Right atrium auricular region (tissue), 2 donors: ENCODE measurements around the gene BCL11A. TPM values are rescaled to one million over a fixed set of nuclear protein-coding genes. Genes with fewer than 3 reads are reported as not detected.
A peak's percentile ranks its signal among the peaks of the same experiment; 100 is the strongest.

Experiments
- DNase-seq: peaks from one replicate; pipeline ENCODE4 v3.0.0-alpha.2; 2019; ENCODE audit warnings: low spot score
- H3K27ac ChIP-seq, 2 donors: fragments of 200-600 bp; sonication (generic); 1 replicate in 1 of 2; 2 replicates in 1 of 2; pipeline ENCODE4 v1.5.1; 2016 to 2019
- H3K27me3 ChIP-seq, 2 donors: fragments of 200-600 bp; sonication (generic); one replicate each; pipeline versions ENCODE4 v1.5.1 to v1.6.0; 2017 to 2019
- H3K36me3 ChIP-seq: fragments of 200-600 bp; sonication (generic); one replicate; pipeline ENCODE4 v1.5.1; 2016
- H3K4me1 ChIP-seq, 2 donors: fragments of 200-600 bp; sonication (generic); one replicate each; pipeline versions ENCODE4 v1.5.1 to v1.6.0; 2017 to 2019
- H3K4me3 ChIP-seq, 2 donors: fragments of 200-600 bp; sonication (generic); 1 replicate in 1 of 2; 2 replicates in 1 of 2; pipeline ENCODE4 v1.5.1; 2017 to 2019; ENCODE audit warnings: mild to moderate bottlenecking in 1 of 2, moderate library complexity in 1 of 2
- H3K9me3 ChIP-seq, 2 donors: fragments of 200-600 bp; sonication (generic); one replicate each; pipeline ENCODE4 v1.5.1; 2019
- total RNA-seq, 2 donors: library from RNA; depleted of rRNA; stranded (reverse); fragments of >200 nt; gene quantifications; one replicate each; pipeline ENCODE4 v1.1.0, GENCODE V29; 2016
- TF ChIP-seq, protein P1 (sequence below), 2 donors: fragments of 200-600 bp; sonication (generic); IDR thresholded peaks; one replicate each; pipeline ENCODE4 v1.5.1; 2019; ENCODE audit warnings: antibody characterized with exemption in 2 of 2

The BCL11A gene
- total RNA-seq, 2 donors from 2014 or later = 2.2 to 3.3 TPM

- no peaks in the 10 kb centered on the region for H3K36me3 ChIP-seq
- H3K27ac ChIP-seq = no peak overlapping the region
- no peaks in the 10 kb centered on the region for H3K27me3 ChIP-seq
- DNase-seq = no peak
- peak overlapping the region; percentile 10 to 47 for H3K4me3 ChIP-seq
- TF ChIP-seq, protein P1, sequence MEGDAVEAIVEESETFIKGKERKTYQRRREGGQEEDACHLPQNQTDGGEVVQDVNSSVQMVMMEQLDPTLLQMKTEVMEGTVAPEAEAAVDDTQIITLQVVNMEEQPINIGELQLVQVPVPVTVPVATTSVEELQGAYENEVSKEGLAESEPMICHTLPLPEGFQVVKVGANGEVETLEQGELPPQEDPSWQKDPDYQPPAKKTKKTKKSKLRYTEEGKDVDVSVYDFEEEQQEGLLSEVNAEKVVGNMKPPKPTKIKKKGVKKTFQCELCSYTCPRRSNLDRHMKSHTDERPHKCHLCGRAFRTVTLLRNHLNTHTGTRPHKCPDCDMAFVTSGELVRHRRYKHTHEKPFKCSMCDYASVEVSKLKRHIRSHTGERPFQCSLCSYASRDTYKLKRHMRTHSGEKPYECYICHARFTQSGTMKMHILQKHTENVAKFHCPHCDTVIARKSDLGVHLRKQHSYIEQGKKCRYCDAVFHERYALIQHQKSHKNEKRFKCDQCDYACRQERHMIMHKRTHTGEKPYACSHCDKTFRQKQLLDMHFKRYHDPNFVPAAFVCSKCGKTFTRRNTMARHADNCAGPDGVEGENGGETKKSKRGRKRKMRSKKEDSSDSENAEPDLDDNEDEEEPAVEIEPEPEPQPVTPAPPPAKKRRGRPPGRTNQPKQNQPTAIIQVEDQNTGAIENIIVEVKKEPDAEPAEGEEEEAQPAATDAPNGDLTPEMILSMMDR (IDR thresholded peaks at IDR 0.05) = peak; percentile 89 to 97
- H3K4me1 ChIP-seq = peaks cover 0 to 8% of the 10 kb centered on the region in 2 donors
- H3K9me3 ChIP-seq = no peaks in the 10 kb centered on the region
Measured at GRCh38 chr2:60581433-60582282, 28.2 kb upstream of the BCL11A start.

DNA sequence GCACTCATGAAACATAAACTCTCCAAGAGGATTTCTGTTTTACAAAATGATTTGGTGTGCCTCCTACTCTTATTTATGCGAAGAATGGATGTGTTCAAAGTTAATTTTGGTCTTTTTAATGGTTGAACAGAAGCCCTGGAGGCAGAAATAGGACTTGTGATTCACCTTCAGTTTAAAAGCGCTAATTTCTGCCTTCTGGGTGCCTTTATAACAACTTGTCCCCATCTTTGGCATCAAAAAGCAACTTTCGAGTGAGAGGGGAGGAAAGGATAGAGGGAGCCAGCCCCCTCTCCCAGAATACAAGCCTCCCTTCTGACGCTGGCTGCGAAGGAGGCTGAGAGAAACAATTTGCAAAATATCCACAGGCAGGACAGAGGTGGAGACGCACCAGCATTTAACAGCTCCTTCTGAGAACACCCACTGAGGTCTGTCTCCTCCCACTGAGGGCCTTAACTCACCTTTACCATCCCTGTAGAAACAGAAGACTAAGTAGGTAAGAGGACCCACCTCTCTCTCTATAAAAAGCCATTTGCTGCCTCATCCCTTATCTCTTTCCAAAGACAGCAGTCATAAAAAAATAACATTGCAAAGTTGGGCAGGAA, 24.3 kb upstream of the BCL11A start:
- H3K4me3 ChIP-seq = no peak overlapping the region
- no peak for DNase-seq
- peaks cover 0 to 8% of the 10 kb centered on the region in 2 donors for H3K4me1 ChIP-seq

GRCh38 chr2:60573251-60573650, 19.8 kb upstream of the BCL11A start:
- H3K4me1 ChIP-seq = peaks cover 0 to 10% of the 10 kb centered on the region in 2 donors
- TF ChIP-seq, protein P1 (IDR thresholded peaks at IDR 0.05) = no peak

More for the DNA sequence above, 24.3 kb upstream of the BCL11A start:
- Histone ChIP-seq H3K27me3 (no peaks in the 10 kb centered on the region), H3K27ac (no peak overlapping the region), H3K36me3 (no peaks in the 10 kb centered on the region), H3K9me3 (no peaks in the 10 kb centered on the region)
- TF ChIP-seq, protein P1 (IDR thresholded peaks at IDR 0.05) = no peak

DNA sequence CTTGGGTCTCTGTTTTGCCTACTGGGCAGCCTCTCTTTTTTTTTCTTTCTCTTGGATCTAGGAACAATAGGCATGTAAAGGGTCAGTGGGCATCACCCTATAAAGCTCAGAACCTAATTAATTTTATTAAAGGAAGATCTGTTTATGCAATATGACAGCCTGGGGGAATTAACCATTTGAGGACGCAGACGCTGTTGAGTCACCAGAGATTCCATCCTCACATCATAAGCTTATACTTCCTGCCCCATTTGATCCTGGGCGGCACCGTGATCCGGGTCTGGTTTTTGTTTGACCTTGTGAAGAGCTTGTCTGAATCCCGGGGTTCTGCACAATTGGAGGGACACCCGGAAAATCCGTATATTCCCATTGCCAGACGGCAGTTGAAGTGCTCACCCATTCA, 16.8 kb upstream of the BCL11A start:
- no peak for DNase-seq
- H3K36me3 ChIP-seq = no peaks in the 10 kb centered on the region
- no peaks in the 10 kb centered on the region for H3K9me3 ChIP-seq
- TF ChIP-seq, protein P1 (IDR thresholded peaks at IDR 0.05) = no peak
- peaks cover 0 to 10% of the 10 kb centered on the region in 2 donors for H3K4me1 ChIP-seq
- H3K27ac ChIP-seq = no peak overlapping the region
- H3K4me3 ChIP-seq = no peak overlapping the region
- peaks cover 11 to 14% of the 10 kb centered on the region in 2 donors for H3K27me3 ChIP-seq

More at GRCh38 chr2:60573251-60573650, 19.8 kb upstream of the BCL11A start:
- H3K27ac ChIP-seq = no peak overlapping the region
- no peak overlapping the region for H3K4me3 ChIP-seq
- H3K27me3 ChIP-seq = peaks cover 11 to 12% of the 10 kb centered on the region in 2 donors
- no peak for DNase-seq
- H3K9me3 ChIP-seq = no peaks in the 10 kb centered on the region
- no peaks in the 10 kb centered on the region for H3K36me3 ChIP-seq

DNA sequence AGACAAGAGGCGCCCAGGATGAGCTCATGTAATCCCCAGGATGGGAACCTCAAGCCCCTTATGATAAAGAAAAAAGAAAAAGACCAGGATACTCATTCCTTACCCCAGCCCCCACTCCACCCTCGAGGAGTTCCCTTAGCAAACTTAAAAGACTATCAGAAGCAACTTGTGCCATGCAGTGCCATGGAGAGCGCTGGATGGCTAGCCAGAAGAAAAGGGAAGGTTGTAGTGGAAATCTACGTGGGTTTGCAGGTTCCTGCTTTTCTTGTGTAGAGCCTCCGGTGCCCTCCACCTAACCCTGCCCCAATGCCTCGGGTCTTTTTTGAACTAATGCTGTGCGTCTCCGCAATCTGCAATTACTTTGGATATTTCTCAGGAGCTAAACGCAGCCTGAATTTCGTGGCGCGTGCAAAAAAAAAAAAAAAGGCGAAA, 16.2 kb upstream of the BCL11A start:
- Histone ChIP-seq H3K4me1 (peaks cover 0 to 10% of the 10 kb centered on the region in 2 donors), H3K4me3 (peak overlapping the region in 1 of 2 donors; percentile 10)

More for the DNA sequence above, 16.2 kb upstream of the BCL11A start:
- TF ChIP-seq, protein P1 (IDR thresholded peaks at IDR 0.05) = no peak
- Histone ChIP-seq H3K27me3 (peaks cover 11 to 16% of the 10 kb centered on the region in 2 donors), H3K9me3 (no peaks in the 10 kb centered on the region), H3K36me3 (no peaks in the 10 kb centered on the region), H3K27ac (no peak overlapping the region)
- no peak for DNase-seq
